Adipose tissue (tissue), 3 donors: ENCODE data around the gene TF. TPM values are rescaled to one million over a fixed set of nuclear protein-coding genes. Genes with fewer than 3 reads are reported as not detected.

Source experiments
- H3K27ac ChIP-seq: one replicate; pipeline ENCODE4 v1.5.1; 2013; ENCODE audit warnings: low read depth, low read length
- WGBS, 3 donors: extraction: QIAGEN DNeasy Blood & Tissue Kit; methylation state at CpG; one replicate each; pipeline ENCODE4 v1.1.7; 2013; 5-methylcytosine and 5-hydroxymethylcytosine counted together
- polyA plus RNA-seq, 3 donors: library from polyadenylated mRNA; stranded (reverse); fragments of 200-250 nt; gene quantifications; one replicate each; pipeline ENCODE4 v1.2.3, GENCODE V29; 2013
- donor health status: healthy with polysubstance abuse.
- donor health status: Bipolar disorder and iron deficiency.
- donor health status: healthy.

TF gene
- polyA plus RNA-seq, 3 donors, result 1.3 to 72.4 (median 63.7) TPM

GRCh38 chr3:133792171-133792763 is 46.1 kb downstream of the TF start:
- H3K27ac ChIP-seq, result no peak overlapping the region
- WGBS, 3 donors, result 51 to 60% (median 60%) methylated on average over 9 of the region's 9 CpGs

GRCh38 chr3:133797396-133798105 is 51.4 kb downstream of the TF start:
- WGBS, 3 donors, result 77 to 82% (median 80%) methylated on average over 3 of the region's 3 CpGs
- H3K27ac ChIP-seq, result no peak overlapping the region

GRCh38 chr3:133799794-133800585 is 53.8 kb downstream of the TF start:
- H3K27ac ChIP-seq, result no peak overlapping the region
- 55 to 76% (median 62%) methylated on average over 7 of the region's 7 CpGs for WGBS, 3 donors

GRCh38 chr3:133803469-133803868 is 57.3 kb downstream of the TF start:
- WGBS, 3 donors, result 81 to 93% (median 82%) methylated on average over 5 of the region's 5 CpGs
- H3K27ac ChIP-seq, result no peak overlapping the region

GRCh38 chr3:133804896-133805295 is 58.7 kb downstream of the TF start:
- 56 to 83% (median 71%) methylated on average over 4 of the region's 4 CpGs for WGBS, 3 donors

GRCh38 chr3:133805384-133805701 is 59.1 kb downstream of the TF start:
- H3K27ac ChIP-seq, result no peak overlapping the region
- WGBS, 3 donors, result 8 to 14% (median 10%) methylated on average over 15 of the region's 15 CpGs

More at GRCh38 chr3:133804896-133805295, 58.7 kb downstream of the TF start:
- no peak overlapping the region for H3K27ac ChIP-seq

GRCh38 chr3:133805702-133806475 is 59.7 kb downstream of the TF start, which contains the start of gene SRPRB:
Gene SRPRB (plus strand): TSS chr3:133805815. CDS start chr3:133805849, 34 bp downstream.
- 0 to 1% (median 0%) methylated on average over 52 to 53 of the region's 53 CpGs for WGBS, 3 donors
- no peak within 1 kb of the TSS for H3K27ac ChIP-seq

GRCh38 chr3:133812872-133813271 is 66.7 kb downstream of the TF start:
- 82 to 89% (median 89%) methylated on average over 1 of the region's 1 CpG for WGBS, 3 donors
- no peak overlapping the region for H3K27ac ChIP-seq

GRCh38 chr3:133815386-133815785 is 69.2 kb downstream of the TF start:
- no peak overlapping the region for H3K27ac ChIP-seq
- 59 to 93% (median 87%) methylated on average over 2 of the region's 2 CpGs for WGBS, 3 donors

- H3K27ac ChIP-seq, result no peak overlapping the region
- 75 to 95% (median 90%) methylated on average over 4 of the region's 4 CpGs for WGBS, 3 donors
Observed at GRCh38 chr3:133820129-133820528, 73.9 kb downstream of the TF start.

GRCh38 chr3:133820889-133821675 is 74.9 kb downstream of the TF start:
- 77 to 92% (median 90%) methylated on average over 3 of the region's 3 CpGs for WGBS, 3 donors
- no peak overlapping the region for H3K27ac ChIP-seq

- WGBS, 3 donors, result 72 to 88% (median 77%) methylated on average over 8 of the region's 8 CpGs
- H3K27ac ChIP-seq, result no peak overlapping the region
Observed at GRCh38 chr3:133821767-133822638, 75.8 kb downstream of the TF start.

- WGBS, 3 donors, result 84 to 85% (median 85%) methylated on average over 8 of the region's 8 CpGs
- H3K27ac ChIP-seq, result no peak overlapping the region
Observed at GRCh38 chr3:133824961-133825485, 78.8 kb downstream of the TF start.

GRCh38 chr3:133825969-133826727 is 80.0 kb downstream of the TF start:
- no peak overlapping the region for H3K27ac ChIP-seq
- WGBS, 3 donors, result 84 to 89% (median 86%) methylated on average over 12 of the region's 12 CpGs

GRCh38 chr3:133827136-133827535 is 80.9 kb downstream of the TF start:
- 18 to 50% (median 24%) methylated on average over 1 of the region's 1 CpG for WGBS, 3 donors
- no peak overlapping the region for H3K27ac ChIP-seq

- no peak overlapping the region for H3K27ac ChIP-seq
- 84 to 93% (median 87%) methylated on average over 4 of the region's 4 CpGs for WGBS, 3 donors
Observed at GRCh38 chr3:133827684-133828083, 81.5 kb downstream of the TF start.
